ENCODE data around the gene SIGLEC11. TPM values are rescaled to one million over a fixed set of nuclear protein-coding genes. Genes with fewer than 3 reads are reported as not detected.

The SIGLEC11 gene
- total and polyA plus RNA-seq, 2 donors from 2014 or later = 1.2 to 1.5 TPM

DNA sequence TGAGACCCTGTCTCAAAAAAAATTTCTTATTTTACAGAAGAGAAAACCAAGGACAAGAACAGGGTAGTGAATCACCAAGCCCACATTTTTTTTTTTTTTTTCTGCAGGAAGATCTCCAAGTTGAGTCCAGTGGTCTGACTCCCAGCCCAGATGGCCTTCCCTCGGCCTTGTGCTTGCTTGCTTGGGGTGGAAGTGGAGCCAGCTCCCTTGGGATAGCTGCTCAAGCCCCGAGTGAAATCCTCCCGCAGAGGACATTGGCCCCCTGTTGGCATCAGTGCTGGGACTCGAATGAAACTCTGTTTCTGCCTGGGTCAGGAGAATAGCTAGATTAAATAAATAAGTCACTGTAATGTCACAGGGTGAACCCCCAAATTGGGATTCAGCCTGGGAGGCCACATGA lies 22.3 kb downstream of the SIGLEC11 start:
- no peak for FAIRE-seq
- H3K27ac ChIP-seq (ENCODE audit: low read depth in 2 of 2, low read length in 2 of 2) = no peak overlapping the region
- TF ChIP-seq, protein P1, sequence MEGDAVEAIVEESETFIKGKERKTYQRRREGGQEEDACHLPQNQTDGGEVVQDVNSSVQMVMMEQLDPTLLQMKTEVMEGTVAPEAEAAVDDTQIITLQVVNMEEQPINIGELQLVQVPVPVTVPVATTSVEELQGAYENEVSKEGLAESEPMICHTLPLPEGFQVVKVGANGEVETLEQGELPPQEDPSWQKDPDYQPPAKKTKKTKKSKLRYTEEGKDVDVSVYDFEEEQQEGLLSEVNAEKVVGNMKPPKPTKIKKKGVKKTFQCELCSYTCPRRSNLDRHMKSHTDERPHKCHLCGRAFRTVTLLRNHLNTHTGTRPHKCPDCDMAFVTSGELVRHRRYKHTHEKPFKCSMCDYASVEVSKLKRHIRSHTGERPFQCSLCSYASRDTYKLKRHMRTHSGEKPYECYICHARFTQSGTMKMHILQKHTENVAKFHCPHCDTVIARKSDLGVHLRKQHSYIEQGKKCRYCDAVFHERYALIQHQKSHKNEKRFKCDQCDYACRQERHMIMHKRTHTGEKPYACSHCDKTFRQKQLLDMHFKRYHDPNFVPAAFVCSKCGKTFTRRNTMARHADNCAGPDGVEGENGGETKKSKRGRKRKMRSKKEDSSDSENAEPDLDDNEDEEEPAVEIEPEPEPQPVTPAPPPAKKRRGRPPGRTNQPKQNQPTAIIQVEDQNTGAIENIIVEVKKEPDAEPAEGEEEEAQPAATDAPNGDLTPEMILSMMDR (IDR thresholded peaks at IDR 0.05; ENCODE audit: borderline replicate concordance, extremely low read depth, insufficient read depth) = no peak
- intact Hi-C loops (cut with DNase I) = loop anchor here (5.0 kb wide), 1 partner anchor 49 kb away; no protein-coding TSS in a partner anchor
- no peak overlapping the region for H3K9ac ChIP-seq (ENCODE audit: low read length in 3 of 3)
- no peaks in the 10 kb centered on the region for H3K27me3 ChIP-seq (ENCODE audit: control insufficient read depth, insufficient read depth, low read length)
- no peaks in the 10 kb centered on the region for H3K36me3 ChIP-seq (ENCODE audit: control insufficient read depth in 2 of 3, insufficient read depth in 3 of 3, low read length in 3 of 3)
- peaks cover 0 to 3% (median 0%) of the 10 kb centered on the region in 3 donors for H3K4me1 ChIP-seq (ENCODE audit: control insufficient read depth in 2 of 3, insufficient read depth in 2 of 3, low read depth in 1 of 3, low read length in 3 of 3)
- DNase-seq = no peak
- H3K4me3 ChIP-seq (ENCODE audit: low read length in 3 of 3) = no peak overlapping the region
- H3K9me3 ChIP-seq (ENCODE audit: control insufficient read depth in 2 of 3, insufficient read depth in 1 of 3, low read length in 3 of 3) = no peaks in the 10 kb centered on the region

DNA sequence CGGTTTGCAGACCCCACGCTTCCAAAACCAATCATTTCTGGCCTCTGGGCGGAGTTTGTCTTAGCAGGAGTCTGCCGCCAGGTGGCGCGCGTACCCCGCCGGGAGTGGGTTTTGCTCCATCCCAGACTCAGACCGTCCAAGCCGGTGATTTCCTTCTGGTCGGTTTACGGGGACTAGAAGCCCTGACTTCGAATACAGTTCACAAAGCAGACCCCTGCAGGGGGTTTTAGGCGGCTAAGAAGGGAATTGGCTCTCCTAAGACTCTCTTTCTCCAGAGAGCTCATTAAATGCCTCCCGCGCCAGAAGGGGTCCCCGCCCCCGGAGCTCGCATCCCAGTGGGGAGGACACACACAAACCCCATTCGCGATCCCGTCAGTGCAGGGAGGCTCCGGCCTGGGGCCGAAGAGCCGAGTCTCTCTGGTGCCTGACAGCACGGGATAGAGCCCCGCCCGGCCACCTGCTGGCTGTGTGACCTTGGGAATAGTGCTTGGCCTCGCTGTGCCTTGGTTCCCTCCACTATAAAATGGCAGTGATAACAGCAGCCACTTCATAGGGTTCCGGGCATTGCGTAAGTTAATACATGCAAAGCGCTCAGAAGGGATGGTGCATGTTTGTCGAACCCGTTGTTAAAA lies 23.1 kb downstream of the SIGLEC11 start:
- H3K9me3 ChIP-seq (ENCODE audit: control insufficient read depth in 2 of 3, insufficient read depth in 1 of 3, low read length in 3 of 3) = no peaks in the 10 kb centered on the region
- no peak overlapping the region for H3K9ac ChIP-seq (ENCODE audit: low read length in 3 of 3)
- TF ChIP-seq, protein P1 (IDR thresholded peaks at IDR 0.05; ENCODE audit: borderline replicate concordance, extremely low read depth, insufficient read depth) = peak; percentile 95
- no peaks in the 10 kb centered on the region for H3K36me3 ChIP-seq (ENCODE audit: control insufficient read depth in 2 of 3, insufficient read depth in 3 of 3, low read length in 3 of 3)
- H3K4me3 ChIP-seq (ENCODE audit: low read length in 3 of 3) = no peak overlapping the region
- peaks cover 0 to 3% (median 0%) of the 10 kb centered on the region in 3 donors for H3K4me1 ChIP-seq (ENCODE audit: control insufficient read depth in 2 of 3, insufficient read depth in 2 of 3, low read depth in 1 of 3, low read length in 3 of 3)
- FAIRE-seq (no peak), DNase-seq (peak; percentile 82 to 92 (median 86))
- intact Hi-C loops (cut with DNase I) = loop anchor here (5.0 kb wide), 1 partner anchor 49 kb away; no protein-coding TSS in a partner anchor
- no peaks in the 10 kb centered on the region for H3K27me3 ChIP-seq (ENCODE audit: control insufficient read depth, insufficient read depth, low read length)
- H3K27ac ChIP-seq (ENCODE audit: low read depth in 2 of 2, low read length in 2 of 2) = no peak overlapping the region

DNA sequence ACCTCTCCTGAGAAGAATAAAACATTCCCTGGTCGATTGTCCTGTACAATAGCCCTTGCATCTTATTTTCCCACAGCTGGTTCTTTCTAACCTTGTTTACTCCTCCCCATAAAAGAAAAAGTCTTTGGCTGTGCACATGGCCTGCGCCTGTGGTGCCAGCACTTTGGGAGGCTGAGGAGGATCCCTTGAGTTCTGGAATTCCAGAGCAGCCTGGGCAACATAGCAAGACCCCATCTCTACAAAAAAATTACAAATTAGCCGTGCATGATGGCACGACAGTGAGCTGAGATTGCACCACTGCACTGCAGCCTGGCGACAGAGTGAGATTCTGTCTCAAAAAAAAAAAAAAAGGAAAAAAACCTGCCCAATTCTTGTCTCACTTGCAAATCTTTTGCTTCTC lies 24.4 kb downstream of the SIGLEC11 start:
- TF ChIP-seq, protein P1 (IDR thresholded peaks at IDR 0.05; ENCODE audit: borderline replicate concordance, extremely low read depth, insufficient read depth) = no peak
- Histone ChIP-seq H3K27me3 (ENCODE audit: control insufficient read depth, insufficient read depth, low read length) (no peaks in the 10 kb centered on the region), H3K4me3 (ENCODE audit: low read length in 3 of 3) (no peak overlapping the region), H3K9me3 (ENCODE audit: control insufficient read depth in 2 of 3, insufficient read depth in 1 of 3, low read length in 3 of 3) (no peaks in the 10 kb centered on the region), H3K4me1 (ENCODE audit: control insufficient read depth in 2 of 3, insufficient read depth in 2 of 3, low read depth in 1 of 3, low read length in 3 of 3) (peaks cover 0 to 3% (median 0%) of the 10 kb centered on the region in 3 donors), H3K27ac (ENCODE audit: low read depth in 2 of 2, low read length in 2 of 2) (no peak overlapping the region), H3K9ac (ENCODE audit: low read length in 3 of 3) (no peak overlapping the region), H3K36me3 (ENCODE audit: control insufficient read depth in 2 of 3, insufficient read depth in 3 of 3, low read length in 3 of 3) (no peaks in the 10 kb centered on the region)
- DNase-seq (no peak), FAIRE-seq (no peak)
- intact Hi-C loops (cut with DNase I) = loop anchor here (5.0 kb wide), 1 partner anchor 51 kb away; no protein-coding TSS in a partner anchor
